GM20000 (cell line): Measurements from ENCODE around the gene ISOC2.

Experiments used
- DNase-seq: peaks from one replicate; pipeline ENCODE4 v3.0.0; 2012; ENCODE audit warnings: low spot score
- CTCF ChIP-seq: IDR thresholded peaks from 2 replicates; pipeline ENCODE4 v1.5.1; 2012; ENCODE audit warnings: mild to moderate bottlenecking, control low read depth; ENCODE audit errors: extremely low read depth, missing control alignments

Gene ISOC2

DNA sequence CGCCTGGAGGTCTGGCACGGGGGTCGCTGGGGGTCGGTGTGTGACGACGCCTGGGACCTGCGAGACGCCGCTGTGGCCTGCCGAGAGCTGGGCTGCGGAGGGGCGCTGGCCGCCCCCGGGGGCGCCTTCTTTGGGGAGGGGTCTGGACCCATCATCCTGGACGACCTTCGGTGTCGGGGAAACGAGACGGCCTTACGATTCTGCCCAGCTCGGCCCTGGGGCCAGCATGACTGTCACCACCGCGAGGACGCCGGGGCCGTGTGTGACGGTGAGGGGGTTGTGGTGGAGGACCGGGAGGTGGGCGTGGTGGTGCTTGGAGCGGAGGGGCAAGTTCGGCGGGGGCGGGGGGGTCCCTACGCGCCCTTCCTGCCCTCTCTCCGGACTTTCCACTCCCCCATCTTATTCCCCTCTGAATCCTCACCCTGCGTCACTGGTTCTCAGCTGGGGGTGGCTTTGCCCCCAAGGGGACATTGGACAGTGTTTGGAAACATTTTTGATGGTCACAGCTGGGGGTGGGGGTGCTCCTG, 32.3 kb upstream of the ISOC2 start:
- no peak for DNase-seq
- TF ChIP-seq CTCF = no peak

GRCh38 chr19:55493052-55493644, 31.7 kb upstream of the ISOC2 start:
- DNase-seq = no peak
- TF ChIP-seq CTCF = no peak

- no peak for TF ChIP-seq CTCF
- DNase-seq = no peak
Measured at GRCh38 chr19:55492362-55492944, 31.0 kb upstream of the ISOC2 start.

DNA sequence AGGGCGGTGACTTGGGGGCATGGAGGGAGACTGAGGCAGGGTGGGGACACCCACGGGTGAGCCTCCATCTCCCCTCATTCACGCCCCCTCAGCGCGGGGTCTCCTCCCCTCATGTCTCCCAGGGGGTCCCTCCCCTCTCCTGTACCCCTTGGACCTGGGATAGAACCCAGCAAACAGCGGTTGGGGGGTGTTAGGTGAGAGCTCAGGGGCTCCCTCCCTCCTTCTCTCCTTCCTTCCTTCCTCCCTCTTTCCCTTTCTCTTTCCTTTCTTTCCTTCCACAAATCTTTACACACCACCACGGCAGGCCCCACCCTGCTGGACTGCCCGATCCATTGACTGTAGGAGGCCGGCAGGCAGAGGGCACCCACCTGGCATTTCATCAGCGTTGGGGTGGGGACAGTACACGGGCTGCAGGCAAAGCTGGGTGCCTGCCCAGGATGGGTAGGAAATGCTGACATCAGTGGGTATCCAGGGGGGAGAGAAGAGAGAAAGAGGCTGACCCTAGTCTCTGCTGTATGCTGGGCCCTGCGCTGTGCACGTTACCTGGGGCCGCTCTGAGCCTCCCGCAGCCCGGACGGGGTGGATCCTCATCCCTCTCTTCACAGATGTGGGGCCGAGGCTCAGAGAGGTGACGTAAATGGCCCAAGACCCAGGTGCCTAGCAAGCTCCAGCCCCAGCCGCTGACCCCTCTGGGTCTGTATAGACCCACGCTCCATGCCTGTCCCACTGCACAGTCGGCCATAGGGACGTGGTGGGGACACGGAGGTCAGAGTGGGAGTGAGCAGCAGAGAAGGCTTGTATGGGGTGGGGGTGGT, 30.3 kb upstream of the ISOC2 start:
- DNase-seq = no peak
- TF ChIP-seq CTCF = no peak

DNA sequence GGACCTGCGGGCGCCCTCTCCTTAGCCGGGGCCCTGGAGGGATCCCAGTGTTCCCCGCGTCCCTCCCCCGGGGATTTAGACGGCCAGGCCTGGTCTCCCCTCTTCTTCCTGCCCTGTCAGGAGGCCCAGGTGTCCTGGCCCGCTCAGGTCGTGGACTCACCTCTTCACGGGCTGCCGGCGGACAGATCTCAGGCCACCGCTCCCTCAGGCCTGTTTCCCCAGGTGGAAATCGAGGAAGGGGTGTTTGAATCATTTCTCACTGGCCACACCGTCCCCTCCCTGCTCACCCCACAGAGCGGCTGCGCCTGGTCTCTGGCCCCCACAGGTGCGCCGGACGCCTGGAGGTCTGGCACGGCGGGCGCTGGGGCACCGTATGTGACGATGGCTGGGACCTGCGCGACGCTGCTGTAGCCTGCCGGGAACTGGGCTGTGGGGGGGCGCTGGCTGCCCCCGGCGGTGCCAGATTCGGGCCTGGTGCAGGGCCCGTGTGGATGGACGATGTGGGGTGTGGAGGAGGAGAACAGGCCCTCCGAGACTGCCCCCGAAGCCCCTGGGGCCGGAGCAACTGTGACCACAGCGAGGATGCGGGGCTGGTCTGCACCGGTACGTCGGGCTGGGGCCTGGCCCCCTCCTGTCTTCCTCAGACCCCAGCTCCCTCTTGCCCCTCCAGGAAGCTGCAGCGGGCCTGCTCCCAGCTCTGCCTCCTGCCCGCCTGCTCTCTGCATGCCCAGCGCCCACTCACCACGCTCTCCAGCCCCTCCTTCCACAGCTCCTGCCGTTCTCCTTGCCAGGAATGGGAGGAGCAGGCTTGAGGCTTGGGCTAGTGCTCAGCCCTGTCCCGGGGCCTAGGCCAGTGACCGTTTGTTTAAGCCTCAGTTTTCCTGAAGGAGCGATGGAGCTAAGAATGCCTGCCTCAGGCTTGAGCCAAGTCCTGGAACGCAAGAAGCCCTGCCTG, 29.3 kb upstream of the ISOC2 start:
- no peak for DNase-seq
- no peak for TF ChIP-seq CTCF

- peak; percentile 35 for DNase-seq
- no peak for TF ChIP-seq CTCF
Measured at GRCh38 chr19:55489711-55490477, 28.5 kb upstream of the ISOC2 start.
